H1 (cell line): Measurements from ENCODE around the gene C1orf210.

ENCODE experiments used
- CEBPB ChIP-seq: IDR thresholded peaks from 2 replicates; pipeline ENCODE4 v1.6.1; 2012; ENCODE audit warnings: low read depth, low read length
- EGR1 ChIP-seq: IDR thresholded peaks from 2 replicates; pipeline ENCODE4 v1.6.1; 2011; ENCODE audit warnings: low read depth, low read length, borderline replicate concordance
- EZH2 ChIP-seq: fragments of 200-600 bp; sonication (generic); IDR thresholded peaks from 2 replicates; pipeline ENCODE4 v1.7.1; 2012; ENCODE audit warnings: low read depth, mild to moderate bottlenecking, moderate library complexity, low read length, inconsistent platforms; ENCODE audit not compliant: severe bottlenecking
- FOSL1 ChIP-seq: IDR thresholded peaks from 2 replicates; pipeline ENCODE4 v1.6.1; 2011; ENCODE audit warnings: mild to moderate bottlenecking, low read depth, low read length, moderate library complexity; ENCODE audit not compliant: insufficient read depth
- MAFK ChIP-seq: IDR thresholded peaks from 2 replicates; pipeline ENCODE4 v1.6.1; 2012; ENCODE audit warnings: low read depth, mild to moderate bottlenecking, improper control_type of control experiment, low read length
- MAX ChIP-seq: IDR thresholded peaks from 2 replicates; pipeline ENCODE4 v1.6.1; 2012; ENCODE audit warnings: inconsistent platforms
- NANOG ChIP-seq: IDR thresholded peaks from 2 replicates; pipeline ENCODE4 v1.6.1; 2011; ENCODE audit warnings: low read length, low read depth, mild to moderate bottlenecking, inconsistent platforms; ENCODE audit not compliant: insufficient read depth, poor library complexity, severe bottlenecking
- POLR2A ChIP-seq, 2 experiments: IDR thresholded peaks; 1 replicate in 1 of 2; 2 replicates in 1 of 2; pipeline ENCODE4 v1.6.1; 2011; ENCODE audit warnings: low read depth in 2 of 2, low read length in 2 of 2, mild to moderate bottlenecking in 2 of 2; ENCODE audit errors: control extremely low read depth in 1 of 2
- POU5F1 ChIP-seq: IDR thresholded peaks from 2 replicates; pipeline ENCODE4 v1.6.1; 2011; ENCODE audit warnings: low read depth, mild to moderate bottlenecking, low read length, moderate library complexity
- RXRA ChIP-seq: IDR thresholded peaks from 2 replicates; pipeline ENCODE4 v1.6.1; 2011; ENCODE audit warnings: low read depth, mild to moderate bottlenecking, low read length, moderate library complexity; ENCODE audit not compliant: insufficient read depth
- SIN3A ChIP-seq, 2 experiments: IDR thresholded peaks in 1 of 2; conservative IDR thresholded peaks in 1 of 2; 2 replicates each; pipeline ENCODE4 v1.6.1; 2011 to 2012; ENCODE audit warnings: low read length in 2 of 2, improper control_type of control experiment in 1 of 2, low read depth in 1 of 2, mild to moderate bottlenecking in 1 of 2
- TBP ChIP-seq: IDR thresholded peaks from 2 replicates; pipeline ENCODE4 v1.6.1; 2011; ENCODE audit warnings: low read depth, low read length, improper control_type of control experiment
- TF ChIP-seq, protein P1 (sequence below), 3 experiments: IDR thresholded peaks; 1 replicate in 2 of 3; 2 replicates in 1 of 3; pipeline versions ENCODE4 v1.5.1 to v1.6.1; 2011; ENCODE audit warnings: low read length in 3 of 3, mild to moderate bottlenecking in 3 of 3, inconsistent platforms in 2 of 3, low read depth in 1 of 3, moderate library complexity in 1 of 3; ENCODE audit not compliant: insufficient read depth in 1 of 3; ENCODE audit errors: control extremely low read depth in 1 of 3
- TF ChIP-seq, protein P2 (sequence below): IDR thresholded peaks from 2 replicates; pipeline ENCODE4 v1.6.1; 2012; ENCODE audit warnings: low read length, inconsistent platforms

DNA sequence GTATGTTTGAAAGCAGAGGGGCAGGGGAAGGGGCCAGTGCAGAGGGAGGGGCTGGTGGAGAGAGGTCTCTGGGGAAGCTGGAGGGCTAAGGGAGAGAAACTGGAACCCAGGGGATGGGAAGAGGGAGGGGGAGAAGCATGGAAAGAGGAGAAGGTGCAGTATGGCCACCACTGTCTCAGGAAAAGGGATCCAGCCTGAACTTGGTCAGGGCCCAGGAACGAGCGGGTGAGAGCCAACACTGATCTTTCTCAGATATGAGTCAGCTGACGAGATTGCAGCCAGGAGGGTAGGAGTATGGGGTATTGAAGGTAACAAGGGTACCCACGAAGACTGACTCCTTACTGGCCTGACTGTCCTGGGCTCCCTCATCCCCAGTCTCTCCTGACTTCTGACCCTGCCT, 33.5 kb upstream of the C1orf210 start:
- TF ChIP-seq POLR2A (IDR thresholded peaks at IDR 0.05; ENCODE audit: control extremely low read depth in 1 of 2, low read depth in 2 of 2, low read length in 2 of 2) (no peak), MAX (no peak), NANOG (no peak), FOSL1 (no peak), EGR1 (no peak), EZH2 (no peak), RXRA (no peak), MAFK (no peak), TBP (no peak), SIN3A (conservative IDR thresholded peaks at IDR 0.05 in 1 of 2, IDR thresholded peaks at IDR 0.05 in 1 of 2; ENCODE audit: low read depth in 1 of 2, low read length in 2 of 2) (no peak), POU5F1 (no peak), CEBPB (no peak)
- TF ChIP-seq, protein P1, sequence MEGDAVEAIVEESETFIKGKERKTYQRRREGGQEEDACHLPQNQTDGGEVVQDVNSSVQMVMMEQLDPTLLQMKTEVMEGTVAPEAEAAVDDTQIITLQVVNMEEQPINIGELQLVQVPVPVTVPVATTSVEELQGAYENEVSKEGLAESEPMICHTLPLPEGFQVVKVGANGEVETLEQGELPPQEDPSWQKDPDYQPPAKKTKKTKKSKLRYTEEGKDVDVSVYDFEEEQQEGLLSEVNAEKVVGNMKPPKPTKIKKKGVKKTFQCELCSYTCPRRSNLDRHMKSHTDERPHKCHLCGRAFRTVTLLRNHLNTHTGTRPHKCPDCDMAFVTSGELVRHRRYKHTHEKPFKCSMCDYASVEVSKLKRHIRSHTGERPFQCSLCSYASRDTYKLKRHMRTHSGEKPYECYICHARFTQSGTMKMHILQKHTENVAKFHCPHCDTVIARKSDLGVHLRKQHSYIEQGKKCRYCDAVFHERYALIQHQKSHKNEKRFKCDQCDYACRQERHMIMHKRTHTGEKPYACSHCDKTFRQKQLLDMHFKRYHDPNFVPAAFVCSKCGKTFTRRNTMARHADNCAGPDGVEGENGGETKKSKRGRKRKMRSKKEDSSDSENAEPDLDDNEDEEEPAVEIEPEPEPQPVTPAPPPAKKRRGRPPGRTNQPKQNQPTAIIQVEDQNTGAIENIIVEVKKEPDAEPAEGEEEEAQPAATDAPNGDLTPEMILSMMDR (IDR thresholded peaks at IDR 0.05; ENCODE audit: control extremely low read depth in 1 of 3, insufficient read depth in 1 of 3, low read depth in 1 of 3, low read length in 3 of 3), result no peak
- TF ChIP-seq, protein P2, sequence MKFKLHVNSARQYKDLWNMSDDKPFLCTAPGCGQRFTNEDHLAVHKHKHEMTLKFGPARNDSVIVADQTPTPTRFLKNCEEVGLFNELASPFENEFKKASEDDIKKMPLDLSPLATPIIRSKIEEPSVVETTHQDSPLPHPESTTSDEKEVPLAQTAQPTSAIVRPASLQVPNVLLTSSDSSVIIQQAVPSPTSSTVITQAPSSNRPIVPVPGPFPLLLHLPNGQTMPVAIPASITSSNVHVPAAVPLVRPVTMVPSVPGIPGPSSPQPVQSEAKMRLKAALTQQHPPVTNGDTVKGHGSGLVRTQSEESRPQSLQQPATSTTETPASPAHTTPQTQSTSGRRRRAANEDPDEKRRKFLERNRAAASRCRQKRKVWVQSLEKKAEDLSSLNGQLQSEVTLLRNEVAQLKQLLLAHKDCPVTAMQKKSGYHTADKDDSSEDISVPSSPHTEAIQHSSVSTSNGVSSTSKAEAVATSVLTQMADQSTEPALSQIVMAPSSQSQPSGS, result no peak
